ENCODE results near the gene SELENOM. TPM values are rescaled to one million over a fixed set of nuclear protein-coding genes. Genes with fewer than 3 reads are reported as not detected.
A peak's percentile ranks its signal among the peaks of the same experiment; 100 is the strongest.

Gene SELENOM
- total and polyA plus RNA-seq, 7 donors: 23.6 to 68.2 (median 48.0) TPM

DNA sequence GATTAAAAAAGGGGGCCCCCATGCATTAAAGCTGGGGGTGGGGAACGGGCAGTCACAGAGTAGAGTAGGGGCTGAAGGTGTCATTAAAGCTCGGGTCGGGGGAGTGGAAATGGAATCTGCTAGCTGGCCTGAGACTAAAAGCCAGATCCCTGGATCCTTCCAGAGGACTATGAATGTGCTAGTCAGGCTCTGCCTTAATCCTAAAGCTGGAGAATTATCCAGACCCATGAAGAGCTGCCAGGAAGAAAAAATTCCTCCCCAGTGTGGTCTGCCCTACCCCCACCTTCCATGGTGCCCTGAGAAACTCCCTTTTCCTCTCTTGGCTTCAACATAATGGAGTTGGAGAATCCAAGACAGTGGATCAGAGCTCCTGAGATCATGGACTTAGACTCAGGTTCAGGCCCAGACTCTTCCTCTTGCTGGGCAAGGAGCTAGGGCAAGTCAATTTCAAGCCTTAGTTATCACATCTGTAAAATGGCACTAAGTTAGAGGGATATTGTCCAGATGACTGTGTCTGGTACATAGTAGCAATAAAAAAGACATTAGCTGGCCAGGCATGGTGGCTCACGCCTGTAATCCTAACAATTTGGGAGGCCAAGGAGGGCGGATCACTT is 50.3 kb downstream of the SELENOM start:
- TF ChIP-seq, protein P1, sequence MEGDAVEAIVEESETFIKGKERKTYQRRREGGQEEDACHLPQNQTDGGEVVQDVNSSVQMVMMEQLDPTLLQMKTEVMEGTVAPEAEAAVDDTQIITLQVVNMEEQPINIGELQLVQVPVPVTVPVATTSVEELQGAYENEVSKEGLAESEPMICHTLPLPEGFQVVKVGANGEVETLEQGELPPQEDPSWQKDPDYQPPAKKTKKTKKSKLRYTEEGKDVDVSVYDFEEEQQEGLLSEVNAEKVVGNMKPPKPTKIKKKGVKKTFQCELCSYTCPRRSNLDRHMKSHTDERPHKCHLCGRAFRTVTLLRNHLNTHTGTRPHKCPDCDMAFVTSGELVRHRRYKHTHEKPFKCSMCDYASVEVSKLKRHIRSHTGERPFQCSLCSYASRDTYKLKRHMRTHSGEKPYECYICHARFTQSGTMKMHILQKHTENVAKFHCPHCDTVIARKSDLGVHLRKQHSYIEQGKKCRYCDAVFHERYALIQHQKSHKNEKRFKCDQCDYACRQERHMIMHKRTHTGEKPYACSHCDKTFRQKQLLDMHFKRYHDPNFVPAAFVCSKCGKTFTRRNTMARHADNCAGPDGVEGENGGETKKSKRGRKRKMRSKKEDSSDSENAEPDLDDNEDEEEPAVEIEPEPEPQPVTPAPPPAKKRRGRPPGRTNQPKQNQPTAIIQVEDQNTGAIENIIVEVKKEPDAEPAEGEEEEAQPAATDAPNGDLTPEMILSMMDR (IDR thresholded peaks at IDR 0.05): no peak
- H3K27me3 ChIP-seq (ENCODE audit: insufficient read depth in 3 of 3, low read length in 2 of 3): no peaks in the 10 kb centered on the region
- H3K27ac ChIP-seq: no peak overlapping the region
- H3K36me3 ChIP-seq (ENCODE audit: insufficient read depth in 1 of 2, low read depth in 1 of 2): no peaks in the 10 kb centered on the region
- DNase-seq (no peak), ATAC-seq (no peak)
- WGBS, 3 donors: 75 to 86% (median 76%) methylated on average over 5 of the region's 5 CpGs
- H3K9me3 ChIP-seq: no peaks in the 10 kb centered on the region
- no peaks in the 10 kb centered on the region for H3K4me1 ChIP-seq
- no peak overlapping the region for H3K4me3 ChIP-seq
- intact Hi-C loops (cut with DNase I): no loop called here

DNA sequence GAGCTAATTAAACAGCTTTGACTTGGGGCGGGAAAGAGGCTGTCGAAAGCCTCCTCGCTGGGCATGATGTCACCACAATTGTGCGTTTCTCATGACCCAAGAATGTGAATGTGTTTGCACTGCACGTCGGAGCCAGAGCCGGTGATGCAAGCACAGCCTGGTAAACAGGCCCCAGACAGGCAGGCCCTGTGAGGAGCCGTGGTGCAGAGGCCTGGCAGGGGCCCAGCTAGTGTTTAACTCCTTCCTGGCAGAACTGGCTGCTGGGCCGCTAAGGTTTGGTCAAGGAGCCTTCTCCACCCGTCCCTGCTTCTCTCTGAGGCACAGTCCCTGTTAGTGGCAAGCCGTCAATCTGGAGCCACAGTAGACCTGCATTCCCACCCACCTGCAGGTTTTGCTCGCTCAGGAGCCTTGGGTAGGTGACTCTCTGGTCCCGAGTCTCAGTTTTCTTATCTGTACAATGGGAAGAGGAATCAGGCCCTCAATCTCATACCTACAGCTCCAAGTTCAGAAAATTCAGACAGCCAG is 51.7 kb downstream of the SELENOM start:
- Histone ChIP-seq H3K27ac (peak overlapping the region; percentile 61), H3K9me3 (no peaks in the 10 kb centered on the region), H3K27me3 (ENCODE audit: insufficient read depth in 3 of 3, low read length in 2 of 3) (no peaks in the 10 kb centered on the region), H3K4me1 (no peaks in the 10 kb centered on the region), H3K4me3 (no peak overlapping the region), H3K36me3 (ENCODE audit: insufficient read depth in 1 of 2, low read depth in 1 of 2) (no peaks in the 10 kb centered on the region)
- peak; percentile 65 to 87 (median 85) for ATAC-seq
- peak; percentile 86 to 93 for DNase-seq
- TF ChIP-seq, protein P1 (IDR thresholded peaks at IDR 0.05): no peak
- WGBS, 3 donors: 33 to 41% (median 35%) methylated on average over 13 of the region's 13 CpGs
- intact Hi-C loops (cut with DNase I): no loop called here

DNA sequence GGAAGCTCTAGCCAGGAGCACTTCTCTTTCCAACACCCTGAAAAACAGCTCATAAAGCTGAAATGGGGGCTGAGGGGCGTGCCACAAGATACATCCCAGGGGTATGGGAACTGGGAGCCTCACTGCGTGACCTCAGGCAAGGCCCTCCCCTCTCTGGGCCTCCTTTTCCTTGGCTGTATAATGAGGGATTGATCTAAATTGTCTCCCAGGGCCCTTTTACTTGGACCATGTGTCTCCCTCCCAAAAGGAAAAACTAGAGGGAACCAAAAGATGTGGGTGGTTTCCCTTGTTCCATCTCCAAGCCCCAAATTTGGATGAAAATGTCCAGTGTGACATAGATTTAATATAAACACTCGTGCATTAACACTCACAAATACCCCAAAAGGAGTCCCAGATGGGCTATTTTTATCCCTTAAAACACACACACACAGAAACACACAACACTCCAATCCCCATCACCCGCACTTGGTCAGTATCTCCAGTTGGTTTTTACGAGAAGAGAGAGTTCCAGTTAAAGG is 52.2 kb downstream of the SELENOM start:
- peak overlapping the region; percentile 61 for H3K27ac ChIP-seq
- H3K4me1 ChIP-seq: no peaks in the 10 kb centered on the region
- no peak overlapping the region for H3K4me3 ChIP-seq
- no peaks in the 10 kb centered on the region for H3K9me3 ChIP-seq
- TF ChIP-seq, protein P1 (IDR thresholded peaks at IDR 0.05): no peak
- DNase-seq: no peak
- H3K36me3 ChIP-seq (ENCODE audit: insufficient read depth in 1 of 2, low read depth in 1 of 2): no peaks in the 10 kb centered on the region
- no peaks in the 10 kb centered on the region for H3K27me3 ChIP-seq (ENCODE audit: insufficient read depth in 3 of 3, low read length in 2 of 3)
- 62 to 73% (median 68%) methylated on average over 5 of the region's 5 CpGs for WGBS, 3 donors
- no peak for ATAC-seq
- intact Hi-C loops (cut with DNase I): no loop called here

Other genes with a start within 250 kb of the SELENOM start
- gene MORC2, start 138.8 kb downstream of the SELENOM start, total RNA-seq: 10 to 100 TPM; 21.5 to 35.9 (median 31.2) TPM
- 10 to 100 TPM; 15.6 to 34.7 (median 20.8) TPM for gene MORC2, start 138.8 kb downstream of the SELENOM start, polyA plus RNA-seq
- gene TUG1, start 138.3 kb downstream of the SELENOM start, total RNA-seq: 10 to 100 TPM; 22.2 to 30.7 (median 28.5) TPM
- 10 to 100 TPM; 10.9 to 38.5 (median 21.4) TPM for gene TUG1, start 138.3 kb downstream of the SELENOM start, polyA plus RNA-seq
- gene SMTN, start 26.2 kb downstream of the SELENOM start, total RNA-seq: 10 to 100 TPM; 33.6 to 79.3 (median 66.5) TPM
- 10 to 100 TPM; 23.0 to 43.4 (median 36.5) TPM for gene SMTN, start 26.2 kb downstream of the SELENOM start, polyA plus RNA-seq
- gene INPP5J, start 15.4 kb upstream of the SELENOM start, total RNA-seq: 1 to 10 TPM; 1.3 to 4.4 (median 2.5) TPM
- gene INPP5J, start 15.4 kb upstream of the SELENOM start, polyA plus RNA-seq: under 1 TPM; 0.14 to 0.65 (median 0.36) TPM
- gene PLA2G3, start 32.9 kb upstream of the SELENOM start, total RNA-seq: not detected
- not detected for gene PLA2G3, start 32.9 kb upstream of the SELENOM start, polyA plus RNA-seq
- 10 to 100 TPM; 18.7 to 38.7 (median 25.8) TPM for gene RNF185, start 52.6 kb upstream of the SELENOM start, total RNA-seq
- 10 to 100 TPM; 16.9 to 26.7 (median 19.4) TPM for gene RNF185, start 52.6 kb upstream of the SELENOM start, polyA plus RNA-seq
- gene LIMK2, start 104.7 kb upstream of the SELENOM start, total RNA-seq: 10 to 100 TPM; 12.5 to 73.5 (median 41.1) TPM
- 1 to 10 TPM; 4.0 to 4.8 (median 4.5) TPM for gene LIMK2, start 104.7 kb upstream of the SELENOM start, polyA plus RNA-seq
- 10 to 100 TPM in 1 of 4 donors, 1 to 10 TPM in 3; 3.4 to 11.6 (median 6.3) TPM for gene PIK3IP1, start 184.9 kb upstream of the SELENOM start, total RNA-seq
- gene PIK3IP1, start 184.9 kb upstream of the SELENOM start, polyA plus RNA-seq: 10 to 100 TPM in 1 of 3 donors, 1 to 10 TPM in 2; 2.0 to 10.8 (median 8.4) TPM
- 10 to 100 TPM in 3 of 4 donors, 1 to 10 TPM in 1; 7.4 to 14.2 (median 11.3) TPM for gene PATZ1, start 238.8 kb upstream of the SELENOM start, total RNA-seq
- 1 to 10 TPM; 5.2 to 9.2 (median 7.3) TPM for gene PATZ1, start 238.8 kb upstream of the SELENOM start, polyA plus RNA-seq

Measured in psoas muscle (tissue), 8 donors.